Measurements from ENCODE around the gene CDKN2B-AS1. TPM values are rescaled to one million over a fixed set of nuclear protein-coding genes. Genes with fewer than 3 reads are reported as not detected.

Gene CDKN2B-AS1
- total RNA-seq, 4 donors from 2014 or later: 22.7 to 129 (median 52.0) TPM

DNA sequence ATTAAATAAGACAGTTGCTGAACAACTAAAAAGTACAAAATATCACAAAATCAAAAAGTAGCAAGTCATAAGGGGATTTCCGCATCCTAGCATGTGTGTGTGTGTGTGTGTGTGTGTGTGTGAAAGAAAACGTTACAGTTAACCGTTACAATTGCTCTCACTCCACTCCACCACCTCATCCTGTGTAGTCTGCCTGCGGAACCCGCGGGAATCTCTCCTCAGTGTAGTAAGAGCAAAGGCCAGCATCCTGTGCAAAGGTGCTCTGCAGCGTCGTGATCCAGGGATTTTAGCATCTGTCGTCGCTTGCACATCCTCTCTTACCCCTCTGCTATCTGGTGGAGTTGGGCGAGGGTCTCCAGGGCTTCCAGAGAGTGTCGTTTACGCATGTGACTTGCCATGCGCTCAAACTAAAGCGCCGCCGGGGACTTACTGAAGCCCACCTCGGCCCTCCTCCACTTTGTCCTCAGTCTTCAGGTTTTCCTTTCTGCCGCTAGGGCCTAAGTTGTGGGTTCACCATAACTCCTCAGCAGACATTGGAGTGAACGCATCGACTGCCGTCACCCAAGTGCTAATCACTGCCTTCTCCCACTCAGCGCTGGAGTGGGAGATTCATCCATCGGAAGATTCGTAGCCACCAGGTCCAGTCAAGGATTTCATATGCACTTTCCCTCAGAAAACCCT is 10.6 kb downstream of the CDKN2B-AS1 start:
- Histone ChIP-seq H3K27me3 (peaks cover 0 to 9% of the 10 kb centered on the region in 2 donors), H3K4me1 (peaks cover 0 to 6% (median 3%) of the 10 kb centered on the region in 4 donors), H3K27ac (no peak overlapping the region), H3K36me3 (peaks cover 0 to 7% (median 0%) of the 10 kb centered on the region in 3 donors), H3K4me3 (peak overlapping the region in 2 of 4 donors; percentile 71 to 76), H3K9me3 (no peaks in the 10 kb centered on the region)
- TF ChIP-seq, protein P1, sequence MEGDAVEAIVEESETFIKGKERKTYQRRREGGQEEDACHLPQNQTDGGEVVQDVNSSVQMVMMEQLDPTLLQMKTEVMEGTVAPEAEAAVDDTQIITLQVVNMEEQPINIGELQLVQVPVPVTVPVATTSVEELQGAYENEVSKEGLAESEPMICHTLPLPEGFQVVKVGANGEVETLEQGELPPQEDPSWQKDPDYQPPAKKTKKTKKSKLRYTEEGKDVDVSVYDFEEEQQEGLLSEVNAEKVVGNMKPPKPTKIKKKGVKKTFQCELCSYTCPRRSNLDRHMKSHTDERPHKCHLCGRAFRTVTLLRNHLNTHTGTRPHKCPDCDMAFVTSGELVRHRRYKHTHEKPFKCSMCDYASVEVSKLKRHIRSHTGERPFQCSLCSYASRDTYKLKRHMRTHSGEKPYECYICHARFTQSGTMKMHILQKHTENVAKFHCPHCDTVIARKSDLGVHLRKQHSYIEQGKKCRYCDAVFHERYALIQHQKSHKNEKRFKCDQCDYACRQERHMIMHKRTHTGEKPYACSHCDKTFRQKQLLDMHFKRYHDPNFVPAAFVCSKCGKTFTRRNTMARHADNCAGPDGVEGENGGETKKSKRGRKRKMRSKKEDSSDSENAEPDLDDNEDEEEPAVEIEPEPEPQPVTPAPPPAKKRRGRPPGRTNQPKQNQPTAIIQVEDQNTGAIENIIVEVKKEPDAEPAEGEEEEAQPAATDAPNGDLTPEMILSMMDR (IDR thresholded peaks at IDR 0.05): peak in 1 of 6 experiments; percentile 14
- no peak for TF ChIP-seq POLR2A (IDR thresholded peaks at IDR 0.05)
- no peak for DNase-seq

DNA sequence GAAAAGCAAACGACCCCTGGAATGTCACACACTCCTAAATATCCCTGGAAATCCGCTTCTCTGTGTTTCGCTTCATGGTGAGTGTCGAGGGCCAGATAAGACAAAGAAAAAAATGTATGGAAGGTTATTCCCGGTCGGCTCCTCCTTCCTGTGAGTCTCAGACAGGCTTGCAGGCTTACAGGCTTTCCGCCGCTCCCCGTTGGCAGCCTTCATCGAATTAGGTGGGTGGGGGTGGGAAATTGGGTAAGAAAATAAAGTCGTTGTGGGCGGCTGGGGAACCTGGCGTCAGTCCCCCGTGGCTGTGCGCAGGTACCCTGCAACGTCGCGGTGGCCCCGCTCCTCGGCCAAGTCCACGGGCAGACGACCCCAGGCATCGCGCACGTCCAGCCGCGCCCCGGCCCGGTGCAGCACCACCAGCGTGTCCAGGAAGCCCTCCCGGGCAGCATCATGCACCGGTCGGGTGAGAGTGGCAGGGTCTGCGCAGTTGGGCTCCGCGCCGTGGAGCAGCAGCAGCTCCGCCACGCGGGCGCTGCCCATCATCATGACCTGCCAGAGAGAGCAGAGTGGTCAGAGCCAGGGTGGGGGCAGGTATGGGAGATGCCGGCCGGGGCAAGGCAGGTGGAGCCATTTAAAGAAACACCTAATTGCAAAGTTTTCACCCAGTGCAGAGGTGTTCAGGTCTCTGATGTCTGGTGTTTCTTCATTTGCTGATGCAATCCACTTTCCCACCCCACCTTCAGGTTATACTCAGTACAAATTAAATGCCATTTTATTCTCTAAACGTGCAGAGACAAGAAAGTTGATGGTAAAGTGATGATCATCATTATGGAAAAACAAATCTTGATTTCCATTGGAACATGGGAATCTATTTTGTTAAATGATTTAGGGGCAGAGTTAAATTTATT is 11.4 kb downstream of the CDKN2B-AS1 start:
- H3K36me3 ChIP-seq: peaks cover 0 to 7% (median 0%) of the 10 kb centered on the region in 3 donors
- no peak overlapping the region for H3K27ac ChIP-seq
- H3K9me3 ChIP-seq: no peaks in the 10 kb centered on the region
- H3K4me3 ChIP-seq: peak overlapping the region in 3 of 4 donors; percentile 0 to 76 (median 71)
- peaks cover 0 to 9% of the 10 kb centered on the region in 2 donors for H3K27me3 ChIP-seq
- DNase-seq: no peak
- H3K4me1 ChIP-seq: peaks cover 0 to 6% (median 3%) of the 10 kb centered on the region in 4 donors
- TF ChIP-seq, protein P1 (IDR thresholded peaks at IDR 0.05): no peak
- no peak for TF ChIP-seq POLR2A (IDR thresholded peaks at IDR 0.05)

DNA sequence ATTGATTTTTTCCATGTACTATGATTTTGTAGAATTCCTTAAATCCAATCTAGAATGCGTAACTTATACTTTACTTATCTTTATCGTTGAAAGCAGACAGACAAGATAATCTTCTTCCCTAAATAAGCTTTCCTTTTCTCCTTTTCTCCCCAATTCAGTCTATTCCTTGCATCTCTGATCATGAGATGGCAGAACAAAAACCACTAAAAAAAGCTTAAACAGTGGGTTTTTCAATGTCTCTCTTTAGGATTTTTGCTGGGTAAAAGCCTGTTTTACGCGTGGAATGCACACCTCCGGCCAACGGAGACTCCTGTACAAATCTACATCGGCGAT is 13.8 kb downstream of the CDKN2B-AS1 start:
- peaks cover 0 to 6% (median 3%) of the 10 kb centered on the region in 4 donors for H3K4me1 ChIP-seq
- H3K4me3 ChIP-seq: peak overlapping the region; percentile 64 to 76 (median 68)
- TF ChIP-seq, protein P1 (IDR thresholded peaks at IDR 0.05): no peak
- TF ChIP-seq POLR2A (IDR thresholded peaks at IDR 0.05): no peak
- H3K27ac ChIP-seq: peak overlapping the region; percentile 79 to 94 (median 88)
- no peaks in the 10 kb centered on the region for H3K9me3 ChIP-seq
- H3K27me3 ChIP-seq: peaks cover 0 to 9% of the 10 kb centered on the region in 2 donors
- no peak for DNase-seq
- H3K36me3 ChIP-seq: peaks cover 0 to 7% (median 0%) of the 10 kb centered on the region in 3 donors

DNA sequence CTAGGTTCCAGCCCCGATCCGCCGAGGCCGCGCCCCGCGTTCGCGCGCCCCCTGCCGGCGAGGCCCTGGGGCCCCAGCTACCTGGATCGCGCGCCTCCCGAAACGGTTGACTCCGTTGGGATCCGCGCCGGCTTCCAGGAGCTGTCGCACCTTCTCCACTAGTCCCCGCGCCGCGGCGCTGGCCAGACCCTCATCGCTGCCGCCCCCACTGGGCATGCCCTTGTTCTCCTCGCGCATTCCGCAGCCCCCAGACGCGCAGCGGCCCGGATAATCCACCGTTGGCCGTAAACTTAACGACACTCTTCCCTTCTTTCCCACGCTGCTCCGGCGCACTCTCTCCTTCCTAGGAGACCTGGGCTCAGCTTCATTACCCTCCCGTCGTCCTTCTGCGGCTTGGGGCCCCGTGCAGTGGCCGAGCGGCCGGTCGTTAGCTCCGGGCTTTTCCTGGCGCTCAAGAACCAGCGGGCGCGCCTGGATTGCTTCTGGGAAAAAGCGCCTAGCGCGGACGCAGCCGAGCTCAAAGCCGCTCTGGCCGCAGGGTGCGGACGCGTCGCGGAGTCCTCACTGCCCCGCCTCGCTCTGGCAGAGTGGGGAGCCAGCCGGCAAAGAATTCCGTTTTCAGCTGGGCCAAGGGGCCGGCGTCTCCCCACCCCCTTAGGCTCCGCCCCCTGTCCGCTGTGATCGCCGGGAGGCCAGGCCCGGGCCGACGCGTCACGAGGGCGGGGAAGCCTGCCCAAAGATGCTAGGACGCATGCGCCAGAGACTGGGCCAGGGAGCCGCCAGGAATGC is 14.3 kb downstream of the CDKN2B-AS1 start, which contains the start of gene CDKN2B:
Gene CDKN2B (minus strand): TSS at position 589 of the 789 bp plus-strand sequence. CDS start 352 bp downstream, at position 237.
- DNase-seq: peak; percentile 82 to 98 (median 96)
- TF ChIP-seq, protein P1 (IDR thresholded peaks at IDR 0.05): peak; percentile 66 to 98 (median 90)
- peak; percentile 91 to 94 for TF ChIP-seq POLR2A (IDR thresholded peaks at IDR 0.05)
- Histone ChIP-seq H3K36me3 (peaks cover 0 to 7% (median 0%) of the 10 kb centered on the region in 3 donors), H3K9me3 (no peaks in the 10 kb centered on the region), H3K4me1 (peaks cover 0 to 6% (median 3%) of the 10 kb centered on the region in 4 donors), H3K27me3 (peaks cover 0 to 9% of the 10 kb centered on the region in 2 donors), H3K4me3 (peak within 1 kb of the TSS; percentile 64 to 76 (median 68)), H3K27ac (peak within 1 kb of the TSS; percentile 79 to 94 (median 88))

DNA sequence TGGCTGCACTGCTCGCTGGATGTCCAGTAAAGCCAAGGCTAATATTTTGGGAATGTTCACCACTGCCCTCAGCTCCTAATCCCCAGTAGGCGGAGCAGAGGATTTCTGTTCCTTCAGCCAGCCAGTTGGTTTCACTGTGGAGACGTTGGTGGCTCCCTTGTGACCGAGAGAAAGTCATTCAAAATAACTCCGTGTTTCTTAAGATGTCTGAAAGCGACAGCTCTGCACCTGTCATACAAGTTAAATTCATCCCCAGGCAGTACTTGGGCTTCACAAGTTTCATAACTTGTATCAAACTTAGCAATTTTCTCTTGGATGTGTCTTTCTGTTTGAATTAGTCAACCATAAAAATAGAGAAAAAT is 14.9 kb downstream of the CDKN2B-AS1 start:
- Histone ChIP-seq H3K27ac (peak overlapping the region; percentile 3 to 94 (median 86)), H3K4me3 (peak overlapping the region; percentile 64 to 76 (median 68)), H3K9me3 (no peaks in the 10 kb centered on the region), H3K27me3 (peaks cover 0 to 9% of the 10 kb centered on the region in 2 donors), H3K36me3 (peaks cover 0 to 7% (median 0%) of the 10 kb centered on the region in 3 donors), H3K4me1 (peaks cover 0 to 6% (median 3%) of the 10 kb centered on the region in 4 donors)
- DNase-seq: no peak
- TF ChIP-seq, protein P1 (IDR thresholded peaks at IDR 0.05): no peak
- TF ChIP-seq POLR2A (IDR thresholded peaks at IDR 0.05): no peak

Measured in Peyer's patch (tissue), 4 donors.